Karpas-422 (cell line): ENCODE measurements around the gene MAD1L1. TPM values are rescaled to one million over a fixed set of nuclear protein-coding genes. Genes with fewer than 3 reads are reported as not detected.
A peak's percentile ranks its signal among the peaks of the same experiment; 100 is the strongest.

ENCODE experiments used
- DNase-seq: peaks from one replicate; pipeline ENCODE4 v3.0.0-alpha.2; 2015
- H2AFZ ChIP-seq: fragments of 200-600 bp; sonication (generic); 2 replicates; pipeline ENCODE4 v1.6.1; 2014; ENCODE audit warnings: antibody characterized with exemption, low read length, mixed read lengths
- H3K27ac ChIP-seq: fragments of 200-600 bp; sonication (generic); 2 replicates; pipeline ENCODE4 v1.5.1; 2014; ENCODE audit warnings: mild to moderate bottlenecking, low read length, moderate library complexity
- H3K27me3 ChIP-seq: fragments of 200-600 bp; sonication (generic); 2 replicates; pipeline ENCODE4 v1.6.1; 2014; ENCODE audit warnings: low read length, mixed read lengths
- H3K36me3 ChIP-seq: fragments of 200-600 bp; sonication (generic); 2 replicates; pipeline ENCODE4 v1.6.1; 2014; ENCODE audit warnings: low read length, mixed read lengths; ENCODE audit not compliant: insufficient read depth
- H3K4me1 ChIP-seq: fragments of 200-600 bp; sonication (generic); 2 replicates; pipeline ENCODE4 v1.6.1; 2014; ENCODE audit warnings: mild to moderate bottlenecking, low read length, mixed read lengths
- H3K4me2 ChIP-seq: fragments of 200-600 bp; sonication (generic); 2 replicates; pipeline ENCODE4 v1.6.1; 2014; ENCODE audit warnings: low read length, low read depth, mild to moderate bottlenecking; ENCODE audit not compliant: poor library complexity, severe bottlenecking
- H3K4me3 ChIP-seq: fragments of 200-600 bp; sonication (generic); 2 replicates; pipeline ENCODE4 v1.5.1; 2014; ENCODE audit warnings: mild to moderate bottlenecking, antibody characterized with exemption, low read length, mixed read lengths
- H3K79me2 ChIP-seq: fragments of 200-600 bp; sonication (generic); 2 replicates; pipeline ENCODE4 v1.6.1; 2014; ENCODE audit warnings: mild to moderate bottlenecking, low read length, mixed read lengths
- H3K9ac ChIP-seq: fragments of 200-600 bp; sonication (generic); 2 replicates; pipeline ENCODE4 v1.6.0; 2014; ENCODE audit warnings: low read length
- H3K9me2 ChIP-seq: fragments of 200-600 bp; sonication (generic), shearing (Covaris generic); replicated peaks from 2 replicates; pipeline ENCODE4 v1.6.0; 2014; ENCODE audit warnings: mild to moderate bottlenecking, low read length, moderate library complexity; ENCODE audit not compliant: insufficient read depth
- H3K9me3 ChIP-seq: fragments of 300-700, 200-600 bp; sonication (generic); 2 replicates; pipeline ENCODE4 v1.6.1; 2014; ENCODE audit warnings: low read length, mixed read lengths
- H4K20me1 ChIP-seq: fragments of 200-600 bp; sonication (generic); 2 replicates; pipeline ENCODE4 v1.6.1; 2014; ENCODE audit warnings: mild to moderate bottlenecking, antibody characterized with exemption, low read length, low read depth; ENCODE audit not compliant: insufficient read depth
- total RNA-seq: library from RNA; depleted of rRNA; stranded (reverse); fragments of >200 nt; shearing (Covaris generic); gene quantifications from 2 replicates; pipeline ENCODE4 v1.2.3, GENCODE V29; 2014; ENCODE audit warnings: low replicate concordance

The MAD1L1 gene
- total RNA-seq, 1 experiment from 2014 or later: 38.6 TPM

GRCh38 chr7:2044311-2044882, 188.3 kb downstream of the MAD1L1 start:
- Histone ChIP-seq H4K20me1 (peaks cover 32% of the 10 kb centered on the region), H3K27me3 (no peaks in the 10 kb centered on the region), H3K79me2 (no peaks in the 10 kb centered on the region), H3K36me3 (no peaks in the 10 kb centered on the region), H3K9ac (no peak overlapping the region), H2AFZ (no peak overlapping the region), H3K27ac (no peak overlapping the region), H3K4me1 (peaks cover 30% of the 10 kb centered on the region), H3K9me3 (no peaks in the 10 kb centered on the region), H3K9me2 (no peaks in the 10 kb centered on the region), H3K4me3 (no peak overlapping the region), H3K4me2 (no peak overlapping the region)
- DNase-seq: no peak

- Histone ChIP-seq H4K20me1 (peaks cover 32% of the 10 kb centered on the region), H3K27ac (no peak overlapping the region), H2AFZ (no peak overlapping the region), H3K9me3 (no peaks in the 10 kb centered on the region), H3K4me1 (peaks cover 39% of the 10 kb centered on the region), H3K79me2 (no peaks in the 10 kb centered on the region), H3K36me3 (no peaks in the 10 kb centered on the region), H3K9me2 (no peaks in the 10 kb centered on the region), H3K4me2 (no peak overlapping the region), H3K4me3 (no peak overlapping the region), H3K27me3 (no peaks in the 10 kb centered on the region), H3K9ac (no peak overlapping the region)
- DNase-seq: no peak
These were observed 189.3 kb downstream of the MAD1L1 start for GRCh38 chr7:2043316-2044039.

DNA sequence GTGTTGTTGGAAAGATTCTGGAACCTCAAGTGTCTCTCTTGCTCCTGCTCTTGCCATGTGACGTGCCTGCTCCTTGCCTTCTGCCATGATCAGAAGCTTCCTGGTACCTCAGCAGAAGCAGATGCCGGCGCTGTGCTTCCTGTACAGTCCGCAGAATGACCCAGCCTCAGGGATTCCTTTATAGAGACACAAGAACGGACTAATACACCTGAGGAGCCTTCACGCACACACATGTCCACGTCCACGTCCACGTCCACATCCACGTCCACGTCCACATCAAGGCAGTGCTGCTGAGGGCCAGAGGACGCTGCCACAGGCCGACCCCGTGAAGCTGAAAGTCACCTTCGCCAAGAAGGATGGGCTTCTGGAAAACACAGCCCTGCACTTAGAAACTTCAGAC, 190.1 kb downstream of the MAD1L1 start:
- Histone ChIP-seq H3K4me1 (peaks cover 47% of the 10 kb centered on the region), H3K27ac (no peak overlapping the region), H3K9ac (no peak overlapping the region), H3K79me2 (no peaks in the 10 kb centered on the region), H3K27me3 (no peaks in the 10 kb centered on the region), H3K4me3 (no peak overlapping the region), H2AFZ (no peak overlapping the region), H3K4me2 (no peak overlapping the region), H3K36me3 (no peaks in the 10 kb centered on the region), H3K9me2 (no peaks in the 10 kb centered on the region), H4K20me1 (peaks cover 26% of the 10 kb centered on the region), H3K9me3 (no peaks in the 10 kb centered on the region)
- DNase-seq: no peak

- Histone ChIP-seq H3K9me3 (no peaks in the 10 kb centered on the region), H3K9ac (no peak overlapping the region), H3K27me3 (no peaks in the 10 kb centered on the region), H3K4me3 (no peak overlapping the region), H3K36me3 (no peaks in the 10 kb centered on the region), H2AFZ (no peak overlapping the region), H3K9me2 (no peaks in the 10 kb centered on the region), H3K27ac (no peak overlapping the region), H3K79me2 (no peaks in the 10 kb centered on the region), H3K4me2 (no peak overlapping the region), H3K4me1 (peaks cover 51% of the 10 kb centered on the region), H4K20me1 (peaks cover 21% of the 10 kb centered on the region)
- DNase-seq: peak; percentile 45
These were observed 191.0 kb downstream of the MAD1L1 start for GRCh38 chr7:2041496-2042367.

GRCh38 chr7:2040893-2041270, 191.9 kb downstream of the MAD1L1 start:
- H3K4me3 ChIP-seq: no peak overlapping the region
- no peak overlapping the region for H3K27ac ChIP-seq
- no peaks in the 10 kb centered on the region for H3K27me3 ChIP-seq
- no peaks in the 10 kb centered on the region for H3K79me2 ChIP-seq
- no peak overlapping the region for H2AFZ ChIP-seq
- no peak for DNase-seq
- H3K36me3 ChIP-seq: no peaks in the 10 kb centered on the region
- peaks cover 51% of the 10 kb centered on the region for H3K4me1 ChIP-seq
- peaks cover 21% of the 10 kb centered on the region for H4K20me1 ChIP-seq
- H3K9me2 ChIP-seq: no peaks in the 10 kb centered on the region
- no peak overlapping the region for H3K9ac ChIP-seq
- H3K9me3 ChIP-seq: no peaks in the 10 kb centered on the region
- H3K4me2 ChIP-seq: no peak overlapping the region

- peak overlapping the region; percentile 77 for H3K4me2 ChIP-seq
- no peaks in the 10 kb centered on the region for H3K27me3 ChIP-seq
- H3K9me3 ChIP-seq: no peaks in the 10 kb centered on the region
- H3K4me1 ChIP-seq: peaks cover 51% of the 10 kb centered on the region
- H3K79me2 ChIP-seq: no peaks in the 10 kb centered on the region
- H3K4me3 ChIP-seq: peak overlapping the region; percentile 57; the same call in 1 of the 2 replicates
- no peaks in the 10 kb centered on the region for H3K9me2 ChIP-seq
- H3K36me3 ChIP-seq: no peaks in the 10 kb centered on the region
- H4K20me1 ChIP-seq: peaks cover 21% of the 10 kb centered on the region
- peak overlapping the region; percentile 44 for H3K27ac ChIP-seq
- no peak for DNase-seq
- H3K9ac ChIP-seq: no peak overlapping the region; the same call in 1 of the 2 replicates
- H2AFZ ChIP-seq: no peak overlapping the region
These were observed 192.4 kb downstream of the MAD1L1 start for GRCh38 chr7:2040201-2040892.

- no peak overlapping the region for H2AFZ ChIP-seq
- peak overlapping the region; percentile 77 for H3K4me2 ChIP-seq
- H3K79me2 ChIP-seq: no peaks in the 10 kb centered on the region
- peaks cover 21% of the 10 kb centered on the region for H4K20me1 ChIP-seq
- H3K27ac ChIP-seq: peak overlapping the region; percentile 44
- peaks cover 51% of the 10 kb centered on the region for H3K4me1 ChIP-seq
- peak overlapping the region; percentile 57 for H3K4me3 ChIP-seq
- no peaks in the 10 kb centered on the region for H3K36me3 ChIP-seq
- H3K27me3 ChIP-seq: no peaks in the 10 kb centered on the region
- no peaks in the 10 kb centered on the region for H3K9me3 ChIP-seq
- H3K9ac ChIP-seq: peak overlapping the region; percentile 42
- DNase-seq: peak; percentile 79
- no peaks in the 10 kb centered on the region for H3K9me2 ChIP-seq
These were observed 193.6 kb downstream of the MAD1L1 start for GRCh38 chr7:2038931-2039728.
